ENCODE results near the gene TERT.
A peak's percentile ranks its signal among the peaks of the same experiment; 100 is the strongest.
"Not testable (repeated sequence)": the region's sequence is repeated elsewhere in the genome, so short reads cannot be mapped to it uniquely, and the experiment has no call there.

The TERT gene

GRCh38 chr5:1232780-1233179 lies 62.1 kb downstream of the TERT start:
- TF ChIP-seq Cebpa-rat (IDR thresholded peaks at IDR 0.05) = no peak
- H3K4me2 ChIP-seq = peak overlapping the region in 3 of 11 experiments; percentile 71 to 82 (median 77); a peak in 4 of 22 replicates

GRCh38 chr5:1231354-1231905 lies 63.4 kb downstream of the TERT start:
- Histone ChIP-seq H3K27ac (no peak overlapping the region; a peak in 1 of 22 replicates), H3K4me2 (peak overlapping the region; percentile 19 to 91 (median 71); a peak in 21 of 22 replicates), H4K20me1 (peaks cover 0 to 14% (median 4%) of the 10 kb centered on the region in 11 experiments; a peak in 5 of 22 replicates), H3K9me3 (replicated peaks in 1 of 11) (peaks cover 18 to 24% (median 22%) of the 10 kb centered on the region in 11 experiments), H3K27me3 (peaks cover 0 to 7% (median 0%) of the 10 kb centered on the region in 11 experiments; a peak in 3 of 22 replicates), H3K4me1 (peaks cover 7 to 32% (median 29%) of the 10 kb centered on the region in 10 experiments; a peak in 18 of 20 replicates), H3K9ac (0 out of 22 replicates have a peak overlapping the region, but pooled peaks of 2 of the 11 experiments have one; percentile 29 to 38), H3K36me3 (no peaks in the 10 kb centered on the region), H3K4me3 (no peak overlapping the region)
- no peak for TF ChIP-seq Cebpa-rat (IDR thresholded peaks at IDR 0.05)

More at GRCh38 chr5:1232780-1233179, 62.1 kb downstream of the TERT start:
- Histone ChIP-seq H3K36me3 (no peaks in the 10 kb centered on the region), H4K20me1 (peaks cover 0 to 14% (median 4%) of the 10 kb centered on the region in 11 experiments; a peak in 5 of 22 replicates), H3K9ac (no peak overlapping the region), H3K9me3 (replicated peaks in 1 of 11) (peaks cover 22 to 32% (median 27%) of the 10 kb centered on the region in 11 experiments), H3K4me3 (no peak overlapping the region), H3K27me3 (peaks cover 0 to 7% (median 0%) of the 10 kb centered on the region in 11 experiments; a peak in 3 of 22 replicates), H3K4me1 (peaks cover 7 to 30% (median 29%) of the 10 kb centered on the region in 10 experiments; a peak in 18 of 20 replicates), H3K27ac (no peak overlapping the region)

DNA sequence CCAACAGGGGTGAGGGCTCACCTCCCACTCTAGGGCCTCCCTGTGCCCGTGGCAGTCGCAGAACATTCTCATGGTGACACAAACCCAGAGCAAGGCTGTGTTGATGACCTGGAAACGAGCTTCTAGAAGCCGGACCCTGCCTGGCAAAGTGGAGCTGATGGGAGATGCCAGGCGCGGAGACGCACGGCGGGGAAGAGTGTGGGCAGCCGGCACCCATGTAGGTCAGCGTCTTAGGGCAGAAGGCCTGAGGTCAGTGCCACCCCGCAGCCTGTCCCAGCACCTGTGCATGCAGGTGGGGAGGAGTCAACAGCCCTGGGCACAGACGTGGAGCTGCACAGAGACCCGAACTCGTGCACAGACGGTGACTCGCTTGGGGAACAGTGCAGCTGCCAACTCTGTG lies 64.3 kb downstream of the TERT start:
- peak overlapping the region in 8 of 11 experiments; percentile 40 to 91 (median 74); a peak in 12 of 22 replicates for H3K4me2 ChIP-seq
- peaks cover 9 to 16% (median 13%) of the 10 kb centered on the region in 11 experiments for H3K9me3 ChIP-seq (replicated peaks in 1 of 11)
- peaks cover 0 to 7% (median 0%) of the 10 kb centered on the region in 11 experiments; a peak in 3 of 22 replicates for H3K27me3 ChIP-seq
- peaks cover 0 to 14% (median 4%) of the 10 kb centered on the region in 11 experiments; a peak in 5 of 22 replicates for H4K20me1 ChIP-seq
- H3K9ac ChIP-seq = no peak overlapping the region
- no peak overlapping the region for H3K27ac ChIP-seq
- peaks cover 7 to 41% (median 29%) of the 10 kb centered on the region in 10 experiments; a peak in 18 of 20 replicates for H3K4me1 ChIP-seq
- H3K4me3 ChIP-seq = no peak overlapping the region
- no peak for TF ChIP-seq Cebpa-rat (IDR thresholded peaks at IDR 0.05)
- no peaks in the 10 kb centered on the region for H3K36me3 ChIP-seq

DNA sequence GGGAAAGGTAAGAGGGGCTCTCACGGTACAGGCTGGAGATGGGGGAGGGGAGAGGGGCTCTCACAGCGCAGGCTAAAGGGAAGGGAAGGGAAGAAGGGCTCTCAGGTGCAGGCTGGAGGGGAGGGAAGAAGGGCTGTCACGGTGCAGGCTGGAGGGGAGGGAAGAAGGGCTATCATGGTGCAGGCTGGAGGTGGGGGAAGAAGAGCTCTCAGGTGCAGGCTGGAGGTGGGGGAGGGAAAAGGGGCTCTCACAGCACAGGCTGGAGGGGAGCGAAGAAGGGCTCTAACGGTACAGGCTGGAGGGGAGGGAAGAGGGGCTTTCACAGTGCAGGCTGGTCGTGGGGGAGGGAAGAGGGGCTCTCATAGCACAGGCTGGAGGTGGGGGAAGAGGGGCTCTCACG lies 65.0 kb downstream of the TERT start:
- peaks cover 0 to 14% (median 4%) of the 10 kb centered on the region in 11 experiments; a peak in 6 of 22 replicates for H4K20me1 ChIP-seq
- no peaks in the 10 kb centered on the region for H3K36me3 ChIP-seq
- H3K4me1 ChIP-seq = peaks cover 7 to 43% (median 29%) of the 10 kb centered on the region in 10 experiments; a peak in 18 of 20 replicates
- H3K9me3 ChIP-seq (replicated peaks in 1 of 11) = peaks cover 2 to 8% (median 5%) of the 10 kb centered on the region in 11 experiments; a peak in 20 of 22 replicates
- peaks cover 0 to 7% (median 0%) of the 10 kb centered on the region in 11 experiments; a peak in 3 of 22 replicates for H3K27me3 ChIP-seq
- H3K4me3 ChIP-seq = no peak overlapping the region
- H3K9ac ChIP-seq = no peak overlapping the region
- peak overlapping the region in 6 of 11 experiments; percentile 46 to 91 (median 74); a peak in 9 of 22 replicates for H3K4me2 ChIP-seq
- TF ChIP-seq Cebpa-rat (IDR thresholded peaks at IDR 0.05) = no peak
- no peak overlapping the region for H3K27ac ChIP-seq

GRCh38 chr5:1229023-1229422 lies 65.8 kb downstream of the TERT start:
- H3K9me3 ChIP-seq (replicated peaks in 1 of 11); H3K27me3 ChIP-seq: not testable (repeated sequence)

GRCh38 chr5:1228120-1228519 lies 66.7 kb downstream of the TERT start:
- peaks cover 0 to 7% (median 0%) of the 10 kb centered on the region in 11 experiments; a peak in 3 of 22 replicates for H3K27me3 ChIP-seq
- H4K20me1 ChIP-seq = peaks cover 0 to 26% (median 4%) of the 10 kb centered on the region in 11 experiments; a peak in 6 of 22 replicates
- H3K9ac ChIP-seq = no peak overlapping the region
- H3K36me3 ChIP-seq = no peaks in the 10 kb centered on the region
- TF ChIP-seq Cebpa-rat (IDR thresholded peaks at IDR 0.05) = no peak
- H3K4me3 ChIP-seq = no peak overlapping the region
- H3K9me3 ChIP-seq (replicated peaks in 1 of 11) = no peaks in the 10 kb centered on the region
- H3K4me2 ChIP-seq = no peak overlapping the region
- H3K27ac ChIP-seq = no peak overlapping the region
- peaks cover 7 to 43% (median 29%) of the 10 kb centered on the region in 10 experiments; a peak in 18 of 20 replicates for H3K4me1 ChIP-seq

More at GRCh38 chr5:1229023-1229422, 65.8 kb downstream of the TERT start:
- peaks cover 7 to 43% (median 29%) of the 10 kb centered on the region in 10 experiments; a peak in 18 of 20 replicates for H3K4me1 ChIP-seq
- H4K20me1 ChIP-seq = peaks cover 0 to 20% (median 4%) of the 10 kb centered on the region in 11 experiments; a peak in 6 of 22 replicates
- H3K9ac ChIP-seq, H3K27ac ChIP-seq, H3K36me3 ChIP-seq, H3K4me3 ChIP-seq: not testable (repeated sequence)
- 0 out of 22 replicates have a peak overlapping the region, but pooled peaks of 1 of the 11 experiments have one; percentile 15 for H3K4me2 ChIP-seq

- H3K36me3 ChIP-seq = no peaks in the 10 kb centered on the region
- peaks cover 0 to 7% (median 0%) of the 10 kb centered on the region in 11 experiments; a peak in 3 of 22 replicates for H3K27me3 ChIP-seq
- no peak overlapping the region for H3K27ac ChIP-seq
- H3K4me2 ChIP-seq = no peak overlapping the region
- peaks cover 7 to 41% (median 27%) of the 10 kb centered on the region in 10 experiments; a peak in 18 of 20 replicates for H3K4me1 ChIP-seq
- no peak overlapping the region for H3K4me3 ChIP-seq
- no peak for TF ChIP-seq Cebpa-rat (IDR thresholded peaks at IDR 0.05)
- no peaks in the 10 kb centered on the region for H3K9me3 ChIP-seq (replicated peaks in 1 of 11)
- H4K20me1 ChIP-seq = peaks cover 0 to 31% (median 4%) of the 10 kb centered on the region in 11 experiments; a peak in 6 of 22 replicates
- H3K9ac ChIP-seq = no peak overlapping the region
Observed at GRCh38 chr5:1227667-1228066, 67.2 kb downstream of the TERT start.

- peaks cover 0 to 32% (median 4%) of the 10 kb centered on the region in 11 experiments; a peak in 6 of 22 replicates for H4K20me1 ChIP-seq
- TF ChIP-seq Cebpa-rat (IDR thresholded peaks at IDR 0.05) = no peak
- peaks cover 0 to 7% (median 0%) of the 10 kb centered on the region in 11 experiments; a peak in 3 of 22 replicates for H3K27me3 ChIP-seq
- peaks cover 7 to 35% (median 21%) of the 10 kb centered on the region in 10 experiments; a peak in 18 of 20 replicates for H3K4me1 ChIP-seq
- H3K9me3 ChIP-seq (replicated peaks in 1 of 11) = no peaks in the 10 kb centered on the region
- H3K4me2 ChIP-seq = peak overlapping the region in 1 of 11 experiments; percentile 20; a peak in 1 of 22 replicates
- no peak overlapping the region for H3K27ac ChIP-seq
- no peak overlapping the region for H3K4me3 ChIP-seq
- H3K9ac ChIP-seq = no peak overlapping the region
- H3K36me3 ChIP-seq = no peaks in the 10 kb centered on the region
Observed at GRCh38 chr5:1226839-1227581, 67.9 kb downstream of the TERT start.
